NCI-H460 (cell line): ENCODE data around the gene RXFP1. TPM values are rescaled to one million over a fixed set of nuclear protein-coding genes. Genes with fewer than 3 reads are reported as not detected.

ENCODE experiments used
- DNase-seq: peaks from one replicate; pipeline ENCODE4 v3.0.0-alpha.2; 2016; ENCODE audit warnings: low read depth; ENCODE audit errors: extremely low read depth
- polyA plus RNA-seq: library from polyadenylated mRNA; depleted of rRNA; stranded (reverse); fragments of >200 nt; gene quantifications from 2 replicates; pipeline ENCODE4 v1.2.3, GENCODE V29; 2014; cell fraction: nucleus; rRNA removed
- total RNA-seq: library from RNA; depleted of rRNA; stranded (reverse); fragments of >200 nt; shearing (Covaris generic); gene quantifications from 2 replicates; pipeline ENCODE4 v1.2.3, GENCODE V29; 2014; rRNA removed

Gene RXFP1
- total RNA-seq: not detected in 2 replicates
- polyA plus RNA-seq: not detected in 2 replicates

DNA sequence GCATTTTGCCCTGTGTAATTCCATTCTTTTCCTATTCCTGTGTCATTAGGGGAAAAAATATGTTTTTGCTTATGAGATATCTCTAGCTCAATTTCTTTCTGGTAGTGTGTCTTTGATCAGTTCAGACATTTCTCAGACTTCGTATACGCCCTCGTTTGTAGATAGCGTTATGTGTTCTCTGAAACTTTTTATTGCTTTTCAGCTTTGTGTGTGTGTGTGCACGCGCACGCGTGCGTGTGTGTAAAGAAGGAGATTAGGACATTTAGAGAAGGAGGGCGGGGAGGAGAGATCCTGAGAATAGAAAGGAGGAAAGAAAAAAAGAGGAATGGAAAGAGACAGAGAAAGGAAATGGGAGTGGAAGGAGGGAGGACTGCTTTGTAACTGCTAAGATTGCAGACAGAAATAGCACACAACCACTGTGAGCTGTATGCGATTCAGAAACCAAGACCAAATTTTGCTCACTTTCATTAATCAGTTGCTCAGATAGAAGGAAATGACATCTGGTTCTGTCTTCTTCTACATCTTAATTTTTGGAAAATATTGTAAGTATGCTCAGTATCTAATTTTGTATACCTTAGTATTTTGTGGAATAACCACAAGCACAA is at the start of gene RXFP1:
TSS of gene RXFP1 (plus strand) at position 399 of the 605 bp plus-strand sequence. CDS start at position 494, 95 bp downstream.
- no peak for DNase-seq

DNA sequence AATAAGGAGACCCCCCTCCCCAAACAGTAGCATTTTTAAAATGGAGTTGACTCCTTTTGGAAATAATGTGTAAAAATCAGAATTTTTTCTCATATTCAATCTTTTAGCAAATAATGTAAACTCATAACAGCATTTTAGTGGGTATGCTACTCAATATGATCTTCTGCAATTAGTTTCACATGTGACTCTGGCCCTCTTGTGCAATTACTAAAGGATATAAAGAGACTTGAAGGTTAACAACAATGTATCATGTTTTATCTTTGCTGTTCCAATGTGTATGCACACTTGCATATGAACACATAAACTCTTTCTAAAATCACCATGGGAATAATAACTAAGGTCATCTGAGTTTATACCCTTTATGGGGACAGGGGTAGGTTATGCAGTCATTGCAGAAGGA is 39.9 kb upstream of the RXFP1 start:
- no peak for DNase-seq

DNA sequence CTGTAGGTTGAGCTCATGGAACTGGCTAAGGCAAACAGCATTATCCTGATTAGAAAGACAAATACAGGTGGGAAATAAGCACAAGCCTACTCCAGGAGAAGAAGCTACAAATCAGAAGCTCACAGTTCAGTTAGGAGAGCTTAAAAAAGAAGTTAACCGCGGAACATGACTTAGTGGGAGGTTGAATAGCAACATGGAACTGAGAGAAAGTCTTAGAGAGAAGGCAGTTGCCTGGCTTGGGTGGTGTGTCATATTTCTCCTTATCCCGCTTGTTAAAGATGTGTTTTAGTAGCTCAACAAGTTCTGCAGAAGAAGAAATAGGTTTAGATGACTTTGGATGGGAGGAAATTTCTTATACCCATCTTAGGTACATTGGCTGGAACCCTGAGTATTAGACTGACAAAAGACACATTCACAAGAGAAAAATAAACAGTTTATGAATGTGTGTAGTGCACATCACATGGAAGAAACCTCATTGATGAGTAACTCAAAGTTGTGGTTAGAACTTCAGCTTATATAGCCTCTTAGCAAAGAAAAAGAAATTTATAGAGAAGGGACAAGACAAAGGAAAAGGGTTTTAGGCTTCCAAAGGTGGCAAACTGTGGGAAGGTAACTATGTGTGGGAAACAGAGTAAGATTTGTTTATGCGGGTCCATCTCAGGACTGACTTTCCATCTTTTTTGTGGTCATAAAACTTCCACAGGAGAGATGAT is 37.4 kb upstream of the RXFP1 start:
- no peak for DNase-seq

DNA sequence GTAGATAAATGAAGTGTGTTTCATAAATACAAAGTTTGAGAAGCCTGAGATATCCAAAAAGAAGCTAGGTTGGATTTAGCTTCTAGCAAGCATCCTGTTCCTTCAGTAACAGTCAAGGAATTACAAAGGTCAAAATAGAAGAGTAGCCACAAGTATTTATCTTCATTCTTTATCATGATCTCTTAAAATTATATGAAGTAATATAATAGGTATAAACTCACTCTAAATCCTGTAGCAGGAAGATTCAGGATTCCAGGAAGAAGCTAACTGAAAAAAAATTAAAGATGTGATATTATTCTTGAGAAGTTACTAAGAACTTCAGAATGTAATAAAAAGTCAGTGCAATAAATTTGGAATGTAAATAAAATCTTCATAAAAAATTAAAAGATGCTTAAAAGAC is 31.1 kb upstream of the RXFP1 start:
- DNase-seq: no peak

DNA sequence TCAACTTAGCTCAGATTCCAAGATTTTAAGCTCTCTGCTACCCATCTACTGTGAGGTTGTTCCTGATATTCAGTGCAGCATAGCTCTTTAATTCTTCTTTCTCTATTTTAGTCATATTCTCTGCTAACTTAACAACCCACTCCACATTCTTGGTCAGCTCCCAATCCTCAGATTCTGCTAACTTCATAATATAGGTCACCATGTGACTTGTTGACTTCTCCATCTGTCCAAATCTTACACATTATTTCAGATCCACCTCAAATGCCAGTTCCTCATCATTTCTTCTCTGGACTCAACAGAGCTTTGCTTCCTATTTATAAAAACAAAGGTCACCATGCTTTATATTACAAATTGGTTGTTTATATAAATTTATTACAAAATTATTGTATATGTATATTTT is 29.3 kb upstream of the RXFP1 start:
- DNase-seq: no peak

DNA sequence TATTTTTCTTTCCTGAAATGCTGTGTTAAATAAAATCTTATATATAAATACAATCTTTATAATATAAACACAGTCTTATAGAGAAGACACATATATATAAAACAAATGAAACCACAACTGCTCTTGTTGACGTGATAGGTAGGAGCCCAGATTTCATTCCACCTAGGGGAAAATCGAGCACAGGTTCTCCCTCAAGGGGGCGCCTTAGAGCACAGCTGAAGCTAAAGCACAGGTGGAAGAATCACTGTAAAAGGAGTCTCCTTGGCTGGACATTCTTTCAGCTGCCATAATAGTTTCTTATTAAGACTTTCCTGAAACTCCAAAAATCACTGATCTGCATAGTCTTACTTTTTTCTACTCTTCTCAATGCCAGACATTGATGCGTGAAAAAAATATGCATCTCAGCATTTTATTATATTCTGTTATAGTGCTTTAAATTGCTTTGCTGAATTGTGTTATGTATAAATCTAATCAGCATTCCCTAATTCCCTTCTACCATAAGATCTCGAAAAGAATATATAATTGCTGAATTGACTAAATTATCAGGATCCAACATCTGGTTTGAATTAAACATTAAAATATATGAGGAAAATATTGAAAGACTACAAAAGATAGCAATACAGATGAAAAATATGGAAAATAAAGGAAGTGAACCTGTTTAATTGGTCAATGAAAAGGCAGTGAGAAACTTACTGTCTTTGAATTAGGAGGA is 25.5 kb upstream of the RXFP1 start:
- peak; percentile 16 for DNase-seq

DNA sequence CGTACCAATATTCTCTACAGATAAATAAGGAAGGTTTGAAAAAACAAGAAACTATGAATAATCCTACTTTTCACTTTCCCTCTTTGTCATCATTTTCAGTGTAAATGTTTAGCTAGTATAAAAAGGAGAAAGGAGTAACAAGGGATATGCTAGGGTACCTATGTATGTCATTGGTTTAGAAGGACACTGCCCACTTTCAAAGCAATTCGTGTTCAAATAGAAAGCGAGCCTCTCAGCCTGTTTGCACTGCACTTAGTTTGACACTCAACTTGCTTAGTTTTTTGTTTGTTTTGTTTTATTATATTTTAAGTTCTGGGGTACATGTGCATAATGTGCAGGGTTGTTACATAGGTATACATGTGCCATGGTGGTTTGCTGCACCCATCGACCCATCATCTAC is 21.6 kb upstream of the RXFP1 start:
- no peak for DNase-seq

DNA sequence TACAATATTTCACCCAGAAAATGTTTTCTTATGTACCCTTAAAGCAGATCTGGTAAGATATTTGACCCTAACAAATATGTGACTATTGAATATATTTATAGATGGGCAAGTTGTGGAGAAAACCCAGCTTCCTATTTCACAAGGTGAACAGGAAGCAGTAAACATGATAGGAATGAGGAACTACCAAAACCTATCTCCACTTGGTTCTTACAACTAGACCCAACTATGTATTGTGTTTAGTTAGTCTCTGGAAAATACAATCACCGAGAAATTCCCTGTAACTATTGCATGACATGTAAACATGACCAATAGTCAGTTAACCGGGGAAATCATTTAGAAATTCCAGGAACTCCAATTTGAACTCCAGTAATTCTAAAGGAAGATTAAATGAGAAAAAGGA is 8.4 kb upstream of the RXFP1 start:
- DNase-seq: no peak

DNA sequence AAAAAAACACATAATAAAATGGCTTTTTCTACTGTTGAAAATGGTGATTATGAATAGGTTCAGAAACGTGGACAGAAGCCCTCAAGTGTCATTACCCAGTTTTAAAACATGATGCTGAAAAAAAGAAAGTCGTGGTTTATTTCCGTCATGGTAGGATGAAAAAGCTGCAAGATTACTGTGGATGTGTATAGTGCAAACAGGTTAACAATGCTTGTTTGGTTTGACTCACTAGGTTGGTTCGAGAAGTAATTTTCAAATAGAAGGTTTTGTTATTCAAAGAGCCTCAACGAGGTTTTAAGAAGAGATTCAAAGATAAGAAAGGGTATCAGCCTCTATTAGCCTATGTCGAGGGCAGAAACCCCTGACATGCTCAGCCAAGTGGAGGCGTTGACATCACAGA is 2.5 kb upstream of the RXFP1 start:
- DNase-seq: no peak

DNA sequence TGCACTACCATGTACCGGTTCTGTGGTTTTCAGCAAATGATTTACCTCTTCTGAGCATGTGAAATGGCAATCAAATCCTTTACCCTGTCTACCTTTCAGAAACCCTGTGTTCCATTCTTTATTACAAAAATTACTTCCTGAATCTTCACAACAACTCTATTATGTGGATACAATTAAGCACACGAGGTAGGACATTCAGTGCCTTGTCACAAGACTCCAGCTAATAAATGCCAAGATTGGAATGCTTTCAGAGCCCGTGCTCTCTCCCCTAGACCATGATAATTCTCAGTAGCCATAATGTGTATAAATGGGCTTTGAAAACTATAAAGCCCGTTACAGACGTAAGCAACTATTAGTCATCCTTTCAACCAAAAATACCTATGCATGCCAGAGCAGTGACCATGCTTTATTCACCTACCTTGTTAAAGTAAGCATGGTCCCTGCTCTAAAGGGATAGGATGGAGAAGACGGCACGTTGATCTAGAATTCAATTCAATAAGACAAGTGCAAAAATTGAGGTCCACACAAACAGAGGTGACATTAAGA is 2.4 kb downstream of the RXFP1 start:
- no peak for DNase-seq

DNA sequence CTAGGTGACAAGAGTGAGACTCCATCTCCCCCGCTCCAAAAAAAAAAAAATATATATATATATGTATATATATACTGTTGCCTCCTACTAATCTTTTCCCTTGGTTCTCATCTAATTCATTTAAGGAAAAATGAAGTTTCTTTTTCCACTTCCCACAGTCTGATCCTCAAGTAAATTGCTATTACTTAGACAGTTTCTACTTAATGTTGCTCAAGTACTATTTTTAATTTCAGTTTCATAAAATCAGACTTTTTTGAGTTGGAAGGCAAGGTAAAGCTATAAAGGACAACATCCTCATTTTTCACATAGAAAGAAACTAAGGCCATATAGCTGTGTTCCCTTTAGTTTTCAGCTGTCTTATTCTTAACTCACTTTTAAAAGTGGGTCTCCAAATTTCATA is 5.8 kb downstream of the RXFP1 start:
- no peak for DNase-seq

DNA sequence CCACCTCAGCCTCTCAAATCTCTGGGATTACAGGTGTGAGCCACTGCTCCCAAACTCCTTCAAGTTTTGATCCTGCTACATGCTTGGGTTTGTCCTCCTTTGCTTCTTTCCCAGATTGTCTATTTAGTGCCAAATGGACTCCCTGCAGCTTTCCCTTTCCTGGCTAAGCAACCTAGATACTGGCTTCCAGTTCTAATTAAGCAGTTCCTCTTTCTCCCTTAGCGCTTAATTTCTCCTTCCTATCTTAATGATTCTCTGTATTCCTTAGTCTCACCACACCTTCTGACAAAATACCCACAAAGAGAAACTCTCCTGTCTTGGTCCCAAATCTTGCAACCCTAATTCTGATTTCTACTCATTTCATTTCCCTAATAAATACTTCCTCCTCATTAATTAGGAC is 7.8 kb downstream of the RXFP1 start:
- no peak for DNase-seq

DNA sequence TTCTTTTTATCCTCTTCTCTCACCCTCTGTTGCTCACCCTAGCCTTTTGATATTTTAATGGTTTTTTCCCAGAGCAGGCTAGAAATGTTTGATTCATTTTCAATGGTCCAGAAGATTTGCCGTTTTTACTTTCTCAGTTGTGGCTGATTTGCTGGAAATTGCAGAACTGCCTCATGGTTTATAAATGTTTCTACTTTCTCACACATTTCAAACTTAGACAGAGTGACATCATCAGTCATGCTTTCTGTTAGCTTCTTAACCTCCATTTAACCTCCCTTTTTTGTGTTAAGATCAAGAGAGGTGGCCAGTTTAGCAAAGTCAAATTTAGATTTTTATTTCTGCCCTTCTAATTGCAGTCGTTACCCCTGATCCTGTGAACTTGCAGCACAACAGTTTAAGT is 8.7 kb downstream of the RXFP1 start:
- no peak for DNase-seq

DNA sequence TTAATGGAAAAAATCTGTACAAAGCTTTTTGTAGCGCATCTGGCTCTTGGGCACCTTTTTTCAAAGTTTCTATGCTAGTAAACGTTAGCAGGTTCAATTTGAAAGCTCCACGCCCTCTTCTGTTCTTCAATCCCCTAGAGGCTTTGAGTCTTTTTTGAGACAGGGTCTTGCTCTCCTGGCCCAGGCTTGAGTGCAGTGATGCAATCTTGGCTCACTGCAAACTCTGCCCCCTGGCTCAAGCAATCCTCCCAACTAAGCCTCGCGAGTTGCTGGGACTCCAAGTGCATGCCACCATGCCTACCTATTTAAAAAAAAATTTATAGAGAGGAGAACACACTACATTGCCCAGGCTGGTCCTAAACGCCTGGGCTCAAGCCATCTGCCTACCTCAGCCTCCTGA is 9.2 kb downstream of the RXFP1 start:
- DNase-seq: no peak

DNA sequence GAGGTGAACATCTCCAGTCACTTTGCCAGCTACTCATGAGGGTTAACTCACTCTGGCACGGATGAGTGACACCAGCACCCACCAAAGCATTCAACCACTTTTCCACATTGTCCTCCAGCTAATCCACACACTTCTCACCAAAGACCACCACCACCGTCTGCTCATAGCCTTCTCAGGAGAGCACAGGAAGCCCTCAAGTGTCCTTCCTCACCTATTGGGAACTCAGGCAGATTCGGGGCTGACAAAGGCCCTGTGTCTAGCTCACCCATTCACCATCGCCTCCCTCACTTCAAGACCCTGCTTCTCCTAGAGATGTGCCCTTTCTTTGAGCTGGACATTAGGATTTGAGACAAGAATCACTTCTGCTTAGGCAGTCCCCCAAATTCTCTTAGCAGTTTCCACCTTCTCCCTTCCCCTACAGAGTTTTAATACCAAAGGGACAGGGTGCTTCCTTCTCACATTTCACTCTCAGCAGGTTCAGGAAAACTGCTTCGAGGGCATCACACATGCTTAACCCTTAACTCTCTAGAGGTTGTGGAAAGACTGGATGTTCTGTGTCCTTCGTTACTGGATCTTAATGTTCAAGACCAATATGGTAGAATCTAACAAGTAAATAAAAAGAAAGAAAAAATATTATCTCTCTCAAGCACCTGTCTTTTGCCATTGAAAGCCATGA is 11.0 kb downstream of the RXFP1 start:
- no peak for DNase-seq

DNA sequence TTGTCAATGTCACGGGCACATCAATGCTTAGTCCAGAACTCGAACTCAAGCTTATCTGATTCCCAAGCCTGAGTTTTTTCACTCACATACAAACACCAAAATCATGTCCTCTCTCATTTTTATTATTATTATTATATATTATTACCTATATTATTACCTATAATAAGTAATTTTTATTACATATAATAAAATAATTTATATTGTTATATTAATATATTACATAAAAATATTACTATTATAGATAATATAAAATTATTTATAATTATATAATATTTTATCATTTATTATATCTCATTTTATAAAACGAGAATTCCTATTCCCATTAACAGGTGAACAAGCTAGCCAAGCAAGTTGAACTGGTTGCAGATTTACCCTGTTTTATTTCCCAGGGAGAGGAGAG is 13.0 kb downstream of the RXFP1 start:
- no peak for DNase-seq

DNA sequence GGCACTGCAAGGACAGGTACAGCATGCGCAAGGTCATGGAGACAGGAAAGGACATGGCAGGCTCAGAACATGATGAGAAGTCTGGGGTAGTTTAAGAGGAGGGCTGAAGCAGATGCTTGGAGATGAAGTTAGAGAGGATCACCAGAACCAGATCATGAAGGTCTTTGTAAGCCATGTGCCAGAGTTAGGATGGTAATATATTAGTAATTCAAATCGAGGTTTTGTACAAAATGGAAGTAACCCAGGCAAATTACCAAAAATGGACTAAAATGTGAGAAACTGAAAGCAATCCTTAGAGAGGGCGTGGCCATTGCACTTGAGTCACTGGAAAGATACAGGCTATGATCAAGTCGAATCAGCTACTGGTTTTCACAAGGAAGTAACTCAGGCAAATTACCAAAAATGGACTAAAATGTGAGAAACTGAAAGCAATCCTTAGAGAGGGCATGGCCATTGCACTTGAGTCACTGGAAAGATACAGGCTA is 13.5 kb downstream of the RXFP1 start:
- no peak for DNase-seq

DNA sequence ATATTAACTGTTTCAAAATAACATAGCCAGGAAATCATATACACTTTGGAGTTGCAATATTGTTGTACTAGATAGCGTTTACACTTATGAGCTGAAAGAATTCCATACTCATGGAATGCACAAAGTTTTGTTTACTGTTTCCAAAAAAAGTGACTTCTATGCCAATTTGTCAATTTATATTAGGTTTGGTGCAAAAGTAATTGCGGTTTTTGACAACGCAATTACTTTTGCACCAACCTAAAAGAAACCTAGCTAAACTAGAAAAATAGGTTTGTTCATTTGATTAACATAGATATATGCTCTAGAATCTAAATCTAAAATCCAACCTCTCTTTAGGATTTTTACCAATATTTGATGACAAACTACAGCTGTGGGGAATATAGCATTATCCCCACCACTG is 15.2 kb downstream of the RXFP1 start:
- DNase-seq: no peak

DNA sequence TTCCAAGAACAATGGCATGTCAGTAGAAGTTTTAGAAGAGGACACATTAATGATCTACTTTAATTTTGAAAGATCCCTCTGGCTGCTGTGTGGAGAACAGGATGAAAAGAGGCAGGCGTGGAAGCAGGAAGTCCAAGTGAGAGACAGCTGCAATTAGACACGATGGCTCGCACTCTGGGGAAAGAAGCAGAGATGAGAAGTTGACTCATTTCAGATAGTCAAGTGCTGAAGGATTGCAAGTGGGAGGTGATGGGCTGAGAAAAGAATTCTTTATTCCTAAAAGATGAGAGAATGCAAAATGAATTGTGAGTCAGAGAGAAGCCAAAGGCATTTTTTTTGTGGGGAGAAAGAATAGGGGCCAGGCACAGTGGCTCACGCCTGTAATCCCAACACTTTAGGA is 16.5 kb downstream of the RXFP1 start:
- DNase-seq: no peak

DNA sequence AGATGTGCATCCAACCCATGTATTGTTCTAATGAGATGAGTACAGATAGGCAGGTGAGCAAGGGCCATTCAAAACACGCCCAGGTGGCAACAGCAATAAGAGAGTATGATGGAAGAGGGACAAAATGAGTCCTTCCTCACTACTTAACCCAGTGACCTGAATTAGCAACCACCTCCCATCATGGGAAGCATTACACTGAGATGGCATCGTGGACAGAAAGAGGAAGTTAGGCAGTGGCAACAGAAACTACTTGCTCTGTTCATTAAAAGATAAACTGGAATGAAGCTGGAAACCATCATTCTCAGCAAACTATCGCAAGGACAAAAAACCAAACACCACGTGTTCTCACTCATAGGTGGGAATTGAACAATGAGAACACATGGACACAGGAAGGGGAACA is 17.2 kb downstream of the RXFP1 start:
- DNase-seq: no peak
